HG02970 (cell line): ENCODE measurements around the gene NCOR2.

Experiments used
- ATAC-seq: cut with Tn5 transposase; IDR thresholded peaks from one replicate; pipeline ENCODE4 v1.9.1; 2021; ENCODE audit warnings: mild to moderate bottlenecking, moderate library complexity, moderate number of reproducible peaks; ENCODE audit not compliant: unreplicated experiment, low FRiP score

NCOR2 gene

DNA sequence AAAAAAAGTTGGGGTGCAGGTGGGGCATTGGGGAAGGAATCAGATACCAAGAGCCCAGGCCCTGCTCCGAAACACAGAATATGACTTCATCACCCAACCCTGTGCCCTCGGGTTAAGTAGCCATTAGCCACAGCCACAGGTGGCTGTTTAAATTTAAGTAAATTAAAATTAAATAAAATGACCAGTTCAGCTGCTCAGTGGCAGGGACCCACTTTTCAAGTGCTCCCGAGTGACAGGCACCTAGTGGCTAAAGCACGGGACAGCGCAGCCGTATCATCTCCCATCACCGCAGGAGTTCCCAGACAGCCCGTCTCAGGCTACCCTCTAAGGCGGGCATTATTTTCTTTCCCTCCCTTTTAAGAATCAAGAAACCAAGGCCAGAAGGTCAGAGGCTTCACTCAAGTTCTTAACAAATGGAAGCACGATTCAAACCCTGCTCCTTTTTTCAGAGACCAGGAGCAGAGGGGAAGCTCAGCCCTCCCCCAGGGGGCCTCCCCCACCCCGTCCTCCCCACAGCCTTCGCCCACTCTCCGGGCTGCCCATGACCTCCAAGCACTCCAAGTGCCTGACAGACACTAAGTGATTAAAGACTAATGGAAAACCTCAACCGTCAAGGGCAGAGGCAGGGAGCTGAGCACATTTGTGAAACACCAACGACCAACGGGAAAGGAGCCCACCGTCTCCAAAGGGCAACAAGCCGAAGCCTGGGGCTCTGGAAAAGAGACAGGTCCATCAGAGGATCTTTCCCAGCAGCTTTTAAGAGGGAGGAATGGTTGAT is 5.2 kb downstream of the NCOR2 start:
- no peak for ATAC-seq

GRCh38 chr12:124561231-124561630 is 6.2 kb downstream of the NCOR2 start:
- no peak for ATAC-seq

DNA sequence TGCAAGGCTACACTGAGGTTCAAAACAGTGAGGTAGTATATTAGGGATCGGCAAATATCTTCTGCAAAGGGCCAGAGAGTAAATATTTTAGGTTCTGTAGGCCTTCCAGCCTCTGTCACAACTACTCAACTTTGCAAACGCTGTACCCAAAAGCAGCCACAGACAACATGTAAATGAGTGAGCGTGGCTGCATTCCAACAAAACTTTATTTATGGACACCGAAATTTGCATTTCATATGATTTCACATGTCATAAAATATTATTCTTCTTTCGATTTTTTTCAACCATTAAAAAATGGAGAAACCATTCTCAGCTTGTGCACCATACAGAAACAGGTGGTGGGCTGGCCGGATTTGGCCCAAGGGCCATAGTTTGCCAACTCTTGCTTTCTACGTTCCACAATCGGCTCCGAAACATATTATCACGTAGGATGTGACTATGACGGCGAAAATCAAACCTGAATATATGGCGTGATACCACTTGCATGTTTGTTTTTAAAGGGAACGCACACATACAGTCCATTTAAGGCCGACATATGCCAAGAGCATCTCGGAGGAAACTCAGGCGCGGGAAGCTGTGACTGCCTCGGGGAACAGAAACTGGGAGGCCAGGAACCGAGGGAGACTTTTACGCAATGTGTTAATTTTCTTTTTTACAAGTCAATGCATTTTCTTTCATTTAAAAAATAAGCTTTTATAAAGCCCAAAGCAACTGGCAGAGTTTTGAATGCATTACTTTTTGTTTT is 7.1 kb downstream of the NCOR2 start:
- ATAC-seq = no peak

GRCh38 chr12:124559182-124560017 is 8.0 kb downstream of the NCOR2 start:
- ATAC-seq = no peak

DNA sequence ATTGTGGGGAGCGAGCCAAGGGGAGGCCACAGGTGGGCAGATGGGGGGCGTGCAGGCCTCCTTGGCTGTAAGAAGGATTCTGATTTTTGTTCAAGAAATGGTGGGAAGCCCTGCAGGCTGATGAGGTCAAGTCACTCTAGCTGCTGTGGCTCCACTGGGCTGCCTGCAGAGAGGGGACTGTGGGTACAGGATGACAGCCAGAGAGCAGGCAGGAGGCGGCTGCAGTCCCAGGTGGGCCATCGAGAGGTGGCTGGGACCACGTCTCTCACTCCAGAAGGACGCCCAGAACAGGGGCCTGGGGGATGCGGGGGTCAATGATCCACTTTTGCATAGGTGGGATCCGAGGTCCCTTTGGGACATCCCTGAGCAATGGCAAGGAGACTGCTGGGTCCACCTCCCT is 9.1 kb downstream of the NCOR2 start:
- no peak for ATAC-seq

- no peak for ATAC-seq
These were observed 9.7 kb downstream of the NCOR2 start for GRCh38 chr12:124557518-124558223.

- no peak for ATAC-seq
These were observed 10.4 kb downstream of the NCOR2 start for GRCh38 chr12:124556896-124557501.

GRCh38 chr12:124556074-124556466 is 11.3 kb downstream of the NCOR2 start:
- no peak for ATAC-seq

GRCh38 chr12:124555168-124556073 is 12.0 kb downstream of the NCOR2 start:
- no peak for ATAC-seq

DNA sequence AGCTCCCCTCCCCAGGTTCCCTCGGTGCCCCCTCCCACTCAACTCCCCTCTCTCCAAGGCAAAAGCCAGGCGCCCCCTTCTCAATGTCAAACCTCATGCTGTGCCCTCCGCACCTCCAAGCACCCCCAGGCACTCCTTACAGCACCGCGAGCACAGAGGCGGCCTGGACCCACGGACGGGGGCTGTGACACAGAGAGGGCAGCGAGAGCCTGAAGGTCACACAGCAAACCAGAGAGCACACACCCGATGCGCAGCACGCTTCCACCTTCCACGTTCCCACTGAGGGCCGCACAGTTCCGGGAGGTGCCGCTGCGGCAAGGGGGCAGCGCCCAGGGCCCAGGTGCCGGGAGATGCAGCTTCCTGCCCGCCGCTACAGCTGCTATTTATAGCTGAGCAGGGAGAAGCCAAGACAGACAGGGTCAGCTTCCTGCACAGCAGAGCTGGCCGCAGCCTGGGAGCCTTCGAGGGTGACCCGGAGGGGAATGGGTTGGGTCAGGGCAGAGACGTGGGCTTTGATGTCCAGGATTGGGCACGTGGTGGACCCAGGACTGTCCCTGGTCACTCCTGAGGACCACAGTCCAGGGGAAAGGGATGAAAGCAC is 12.9 kb downstream of the NCOR2 start:
- no peak for ATAC-seq

GRCh38 chr12:124553862-124554428 is 13.5 kb downstream of the NCOR2 start:
- no peak for ATAC-seq

DNA sequence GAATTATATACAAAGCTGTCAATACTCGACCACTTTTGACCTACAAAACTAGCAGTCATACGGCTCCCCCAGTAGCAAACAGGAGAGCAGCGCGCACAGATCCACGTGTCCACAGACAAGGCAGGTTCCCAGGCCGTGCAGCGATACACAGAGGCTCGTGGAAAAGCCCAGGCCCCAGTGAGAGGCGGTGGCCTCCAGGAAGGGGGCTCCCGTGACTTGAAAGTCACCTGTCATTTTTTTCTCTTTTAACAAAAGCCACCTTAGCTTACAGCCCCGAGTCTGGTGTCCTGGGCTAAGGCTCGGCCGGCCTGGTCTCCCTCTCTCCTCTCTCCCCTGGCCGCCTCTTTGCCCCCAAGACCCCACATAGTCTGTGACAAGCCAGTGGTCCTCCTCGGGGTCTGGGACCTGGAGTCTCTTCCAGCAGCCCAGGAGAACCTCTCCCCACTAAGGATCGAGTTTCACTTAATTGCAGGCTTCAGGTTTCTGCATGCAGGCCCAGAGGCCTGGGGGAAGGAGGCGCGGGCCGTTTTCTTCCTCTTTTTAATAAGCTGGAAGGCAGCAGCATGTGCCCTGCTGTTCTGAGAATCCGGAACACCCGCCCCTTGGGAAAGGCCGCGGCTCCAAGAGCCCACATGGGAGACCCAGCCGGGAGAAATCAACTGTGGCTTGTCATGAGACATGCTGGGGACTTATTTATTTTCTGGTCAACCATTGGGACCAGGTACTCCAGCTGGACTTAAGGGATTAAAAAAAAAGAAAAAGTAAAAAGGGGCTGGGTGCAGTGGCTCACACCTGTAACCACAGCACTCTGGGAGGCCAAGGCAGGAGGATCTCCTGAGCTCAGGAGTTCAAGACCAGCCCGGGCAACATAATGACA is 15.9 kb downstream of the NCOR2 start:
- ATAC-seq = no peak

GRCh38 chr12:124550123-124551089 is 17.0 kb downstream of the NCOR2 start:
- ATAC-seq = no peak

DNA sequence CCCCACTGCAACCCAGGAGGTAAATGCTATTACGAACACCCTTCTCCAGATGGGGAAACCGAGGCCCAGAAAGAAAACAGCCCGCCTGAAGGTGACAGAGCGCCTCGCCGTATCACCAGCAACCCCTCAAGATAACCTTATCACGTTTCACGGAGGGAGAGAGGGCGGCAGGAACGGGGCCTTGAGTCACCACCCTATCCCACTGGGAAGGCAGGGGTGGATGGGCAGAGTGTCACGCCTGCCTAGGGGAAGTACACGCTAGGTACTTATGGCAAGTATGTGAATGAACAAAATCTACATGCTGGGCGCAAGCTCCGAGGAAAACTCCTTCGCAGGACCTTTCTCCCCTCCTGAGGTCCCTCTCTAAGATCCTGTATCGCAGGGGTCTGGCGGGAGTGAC is 17.8 kb downstream of the NCOR2 start:
- no peak for ATAC-seq

DNA sequence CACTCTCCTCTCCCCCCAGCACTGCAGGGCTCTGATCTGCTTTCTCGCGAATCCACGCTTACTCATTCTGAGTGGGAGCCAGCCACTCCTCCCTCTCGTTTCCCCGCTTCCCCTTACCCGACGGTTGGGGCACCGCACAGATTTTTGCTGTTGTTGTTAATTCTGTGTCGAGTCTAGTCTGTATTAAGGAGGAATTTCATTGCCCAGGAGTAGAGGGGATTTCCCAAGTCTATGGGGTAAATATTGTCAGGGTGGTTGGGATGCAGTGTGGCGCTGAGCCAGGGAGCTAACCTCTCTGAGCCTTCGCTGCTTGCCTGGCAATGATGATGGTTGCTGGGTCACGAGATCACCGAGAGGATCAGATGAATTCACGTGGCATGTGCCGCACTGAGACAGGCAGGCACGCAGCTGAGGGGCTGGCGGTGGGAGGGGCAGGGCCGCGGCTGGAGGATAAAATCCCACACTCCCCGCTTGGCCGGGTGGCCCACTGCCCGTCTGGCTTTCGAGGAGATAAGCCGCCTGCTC is 18.5 kb downstream of the NCOR2 start:
- no peak for ATAC-seq

- no peak for ATAC-seq
These were observed 19.8 kb downstream of the NCOR2 start for GRCh38 chr12:124547626-124548025.
